WTC11 (cell line): ENCODE measurements around the gene NEMP2. TPM values are rescaled to one million over a fixed set of nuclear protein-coding genes. Genes with fewer than 3 reads are reported as not detected.

Experiments used
- ATAC-seq: fragments of 200-7000 bp; cut with Tn5 transposase; 2 replicates; pipeline ENCODE4 v1.10.0; 2021; ENCODE audit warnings: mild to moderate bottlenecking, moderate library complexity
- CTCF ChIA-PET: fragments of 300-600 bp; sonication (Branson Sonifier 250); formaldehyde crosslinking; loops from one replicate; lab custom pipeline; 2021; ENCODE audit warnings: antibody characterized with exemption; lab: Charles Lee
- POLR2A ChIA-PET: fragments of 350-600 bp; sonication (Branson Sonifier 250); formaldehyde crosslinking; loops from one replicate; lab custom pipeline; 2021; ENCODE audit warnings: antibody characterized with exemption; lab: Charles Lee
- DNase-seq: peaks from one replicate; pipeline ENCODE4 v3.0.0; 2021; ENCODE audit warnings: low spot score
- H3K27ac Mint-ChIP-seq: 2 replicates; pipeline ENCODE4 v1.8.0; 2021; ENCODE audit warnings: mixed read lengths
- H3K27me3 Mint-ChIP-seq: 2 replicates; pipeline ENCODE4 v1.8.0; 2021; ENCODE audit warnings: low read depth, mild to moderate bottlenecking, moderate library complexity, mixed read lengths
- H3K36me3 Mint-ChIP-seq: 2 replicates; pipeline ENCODE4 v1.8.0; 2021; ENCODE audit warnings: mixed read lengths
- H3K4me1 Mint-ChIP-seq: 2 replicates; pipeline ENCODE4 v1.8.0; 2022; ENCODE audit warnings: mixed read lengths
- H3K4me3 Mint-ChIP-seq: 2 replicates; pipeline ENCODE4 v1.8.0; 2021; ENCODE audit warnings: mild to moderate bottlenecking, moderate library complexity, mixed read lengths
- H3K9me3 Mint-ChIP-seq: 2 replicates; pipeline ENCODE4 v1.8.0; 2021; ENCODE audit warnings: mixed read lengths
- AFF4 ChIP-seq: sonication (generic); formaldehyde crosslinking; IDR thresholded peaks from 2 replicates; pipeline ENCODE4 v1.8.1; 2023; ENCODE audit warnings: mild to moderate bottlenecking, missing genetic modification reagents, borderline replicate concordance
- ATF1 ChIP-seq: sonication (generic); formaldehyde crosslinking; IDR thresholded peaks from 2 replicates; pipeline ENCODE4 v1.8.1; 2023; ENCODE audit warnings: mild to moderate bottlenecking, moderate library complexity, missing genetic modification reagents
- ATF6 ChIP-seq: sonication (generic); formaldehyde crosslinking; IDR thresholded peaks from 2 replicates; pipeline ENCODE4 v1.8.1; 2023; ENCODE audit warnings: mild to moderate bottlenecking, missing genetic modification reagents
- CDX4 ChIP-seq: fragments of 250-450 bp; sonication (Bioruptor Pico); IDR thresholded peaks from 2 replicates; pipeline ENCODE4 v1.9.0; 2021; ENCODE audit warnings: moderate library complexity, mild to moderate bottlenecking, inconsistent platforms, borderline replicate concordance
- CREM ChIP-seq: sonication (generic); formaldehyde crosslinking; IDR thresholded peaks from 2 replicates; pipeline ENCODE4 v1.8.1; 2022; ENCODE audit warnings: mild to moderate bottlenecking, missing genetic modification reagents, moderate library complexity
- CTCF ChIP-seq: fragments of 200-600 bp; IDR thresholded peaks from 2 replicates; pipeline ENCODE4 v1.8.0; 2022; ENCODE audit warnings: antibody characterized with exemption
- E2F4 ChIP-seq: sonication (generic); formaldehyde crosslinking; IDR thresholded peaks from 2 replicates; pipeline ENCODE4 v1.8.1; 2022; ENCODE audit warnings: low read depth, mild to moderate bottlenecking, moderate library complexity, missing genetic modification reagents, borderline replicate concordance
- FOXJ3 ChIP-seq: sonication (generic); formaldehyde crosslinking; IDR thresholded peaks from 2 replicates; pipeline ENCODE4 v1.9.0; 2021; ENCODE audit warnings: missing genetic modification reagents, mild to moderate bottlenecking, borderline replicate concordance
- HMGA2 ChIP-seq: fragments of 250-450 bp; sonication (Bioruptor Pico); IDR thresholded peaks from 2 replicates; pipeline ENCODE4 v1.4.0; 2021; ENCODE audit warnings: mild to moderate bottlenecking, moderate library complexity
- JAZF1 ChIP-seq: fragments of 250-450 bp; sonication (Bioruptor Pico); IDR thresholded peaks from 2 replicates; pipeline ENCODE4 v1.9.0; 2021; ENCODE audit warnings: moderate library complexity, mild to moderate bottlenecking, inconsistent platforms
- NFYB ChIP-seq: sonication (generic); formaldehyde crosslinking; conservative IDR thresholded peaks from 2 replicates; pipeline ENCODE4 v1.8.0; 2022; ENCODE audit warnings: low read depth, missing genetic modification reagents
- NR3C1 ChIP-seq: sonication (generic); formaldehyde crosslinking; conservative IDR thresholded peaks from 2 replicates; pipeline ENCODE4 v1.8.1; 2023; ENCODE audit warnings: low read depth, mild to moderate bottlenecking, missing genetic modification reagents
- RELA ChIP-seq: sonication (generic); formaldehyde crosslinking; IDR thresholded peaks from 2 replicates; pipeline ENCODE4 v1.8.1; 2022; ENCODE audit warnings: missing genetic modification reagents, mild to moderate bottlenecking, borderline replicate concordance
- SP1 ChIP-seq: sonication (generic); formaldehyde crosslinking; conservative IDR thresholded peaks from 2 replicates; pipeline ENCODE4 v1.8.1; 2022; ENCODE audit warnings: missing genetic modification reagents
- TEAD4 ChIP-seq: sonication (generic); formaldehyde crosslinking; IDR thresholded peaks from 2 replicates; pipeline ENCODE4 v1.8.0; 2022; ENCODE audit warnings: mild to moderate bottlenecking, missing genetic modification reagents
- USF1 ChIP-seq: sonication (generic); formaldehyde crosslinking; IDR thresholded peaks from 2 replicates; pipeline ENCODE4 v1.8.0; 2022; ENCODE audit warnings: mild to moderate bottlenecking, missing genetic modification reagents
- USF2 ChIP-seq: sonication (generic); formaldehyde crosslinking; IDR thresholded peaks from 2 replicates; pipeline ENCODE4 v1.8.1; 2023; ENCODE audit warnings: mild to moderate bottlenecking, missing genetic modification reagents, moderate library complexity
- ZNF281 ChIP-seq: sonication (generic); formaldehyde crosslinking; IDR thresholded peaks from 2 replicates; pipeline ENCODE4 v1.8.0; 2023; ENCODE audit warnings: mild to moderate bottlenecking, missing genetic modification reagents
- ZNF423 ChIP-seq: fragments of 250-450 bp; sonication (Bioruptor Pico); IDR thresholded peaks from 2 replicates; pipeline ENCODE4 v2.1.2; 2022; ENCODE audit warnings: mild to moderate bottlenecking, moderate library complexity
- ZNF425 ChIP-seq: fragments of 250-450 bp; sonication (Bioruptor Pico); conservative IDR thresholded peaks from 2 replicates; pipeline ENCODE4 v1.9.0; 2021; ENCODE audit warnings: mild to moderate bottlenecking
- total RNA-seq: library from RNA; stranded (reverse); gene quantifications from 3 replicates; pipeline ENCODE4 v1.2.3, GENCODE V29; 2021

The NEMP2 gene
- total RNA-seq, 1 experiment from 2014 or later = 7.2 TPM

GRCh38 chr2:190571686-190572085 lies 37.2 kb upstream of the NEMP2 start (continued):
- TF ChIP-seq FOXJ3 (CRISPR knock-in tag) = no peak
- no peak for TF ChIP-seq USF2 (CRISPR knock-in tag)
- no peak for TF ChIP-seq AFF4 (CRISPR knock-in tag)
- no peak for TF ChIP-seq TEAD4
- no peak for TF ChIP-seq RELA (CRISPR knock-in tag)

- Mint-ChIP-seq H3K36me3 (peaks cover 7% of the 10 kb centered on the region), H3K4me1 (no peaks in the 10 kb centered on the region), H3K27me3 (no peaks in the 10 kb centered on the region), H3K27ac (no peak overlapping the region), H3K9me3 (peaks cover 14% of the 10 kb centered on the region), H3K4me3 (no peak overlapping the region)
- ATAC-seq = no peak
- DNase-seq = no peak
- ChIA-PET POLR2A (interaction anchor here (0.6 kb wide), 1 partner anchor 26 kb away, joined by 7 read pairs; no protein-coding TSS in a partner anchor), CTCF (no interaction called here)
- TF ChIP-seq CREM (CRISPR knock-in tag) (no peak), SP1 (CRISPR knock-in tag) (no peak), USF1 (CRISPR knock-in tag) (no peak), FOXJ3 (CRISPR knock-in tag) (no peak), CTCF (no peak), ATF6 (CRISPR knock-in tag) (no peak), HMGA2 (CRISPR knock-in tag) (no peak), E2F4 (CRISPR knock-in tag) (no peak), NR3C1 (CRISPR knock-in tag) (no peak), ZNF423 (CRISPR knock-in tag) (no peak), TEAD4 (no peak), ATF1 (CRISPR knock-in tag) (no peak), NFYB (no peak), ZNF281 (CRISPR knock-in tag) (no peak), JAZF1 (CRISPR knock-in tag) (no peak), ZNF425 (CRISPR knock-in tag) (no peak), CDX4 (CRISPR knock-in tag) (no peak)
Measured at GRCh38 chr2:190570871-190571270, 36.3 kb upstream of the NEMP2 start.
